GM21717 (cell line): ENCODE data around the gene SEMA6A.

Experiments used
- ATAC-seq: cut with Tn5 transposase; IDR thresholded peaks from one replicate; pipeline ENCODE4 v1.9.1; 2021; ENCODE audit warnings: mild to moderate bottlenecking, moderate library complexity; ENCODE audit not compliant: unreplicated experiment

Gene SEMA6A

DNA sequence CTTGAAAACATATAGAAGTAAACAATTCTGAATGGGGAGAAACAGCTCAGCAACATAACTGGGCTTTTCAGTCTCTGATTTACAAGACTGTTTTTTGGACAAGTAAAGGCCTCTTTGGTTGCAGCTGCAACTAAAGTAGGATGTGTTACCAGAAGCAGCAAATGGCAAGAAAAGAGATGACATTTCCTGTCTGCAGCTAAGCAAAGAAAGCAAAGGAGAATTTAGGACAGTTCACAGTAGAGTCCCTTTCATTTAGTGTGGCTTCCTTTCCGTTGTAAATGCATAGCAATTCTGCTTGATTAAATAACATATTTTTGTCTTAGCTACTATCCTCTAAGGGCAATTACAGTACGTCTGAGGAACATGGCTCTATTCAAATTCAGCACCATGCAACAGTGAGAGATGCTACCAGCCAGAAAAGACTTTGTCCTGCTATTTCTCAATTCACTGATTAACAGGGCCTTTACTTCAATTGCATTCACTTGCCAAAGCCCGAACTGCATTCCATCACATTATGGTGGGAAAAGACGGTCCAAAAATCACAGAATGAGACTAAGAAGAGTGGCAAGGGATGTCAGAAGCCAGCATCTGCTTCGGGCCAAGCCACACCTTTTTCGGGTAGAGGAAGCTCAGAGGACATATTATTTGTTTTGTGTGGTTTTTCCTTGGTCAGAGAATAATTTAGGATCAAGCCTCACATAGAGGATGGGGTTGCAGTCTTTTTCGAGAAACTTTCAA is 107.7 kb downstream of the SEMA6A start:
- no peak for ATAC-seq

DNA sequence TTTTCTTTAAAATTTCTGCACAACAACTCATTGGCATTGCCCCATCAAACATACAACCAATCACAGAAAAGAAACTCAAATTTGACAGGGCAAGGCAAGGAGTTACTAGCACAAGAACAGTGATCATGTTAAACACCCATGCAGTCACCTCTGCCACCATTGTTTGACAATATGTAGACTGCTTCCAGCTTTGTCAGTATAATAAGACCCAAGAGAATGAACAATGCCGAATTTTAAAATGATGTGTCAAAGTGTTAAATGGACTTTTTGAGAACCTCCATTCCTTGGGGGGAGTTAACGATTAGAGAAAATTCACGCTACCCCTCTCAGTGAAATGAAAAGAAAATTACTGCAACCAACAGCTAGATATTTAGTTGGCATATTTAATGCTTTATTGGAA is 109.2 kb downstream of the SEMA6A start:
- ATAC-seq, result no peak

DNA sequence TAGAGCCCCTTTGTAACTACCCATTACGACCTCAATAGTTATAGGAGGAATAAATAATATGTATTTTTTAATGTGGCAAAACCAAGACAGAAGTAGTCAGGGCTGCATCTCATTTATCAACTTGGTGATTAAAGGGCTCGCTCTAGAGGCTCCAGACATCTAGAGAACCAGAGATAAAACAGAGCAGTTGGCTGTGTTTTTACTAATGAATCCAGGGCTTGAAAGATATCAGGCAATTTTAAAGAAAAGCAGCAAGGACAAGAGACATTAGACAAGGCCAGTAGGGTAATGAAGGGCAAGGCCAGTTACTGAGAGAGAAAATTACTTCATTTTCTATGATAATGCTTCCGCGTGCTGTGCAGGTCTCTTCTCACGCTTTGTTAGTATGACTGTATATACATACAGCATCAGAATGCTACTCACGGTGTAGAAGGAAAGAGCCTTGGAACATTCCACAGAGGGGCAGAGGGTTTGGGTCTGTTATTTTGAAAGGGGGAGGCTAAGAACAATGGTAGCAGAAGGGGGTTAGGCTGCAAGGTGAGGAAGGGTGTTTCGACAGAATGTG is 110.4 kb downstream of the SEMA6A start:
- ATAC-seq, result no peak

DNA sequence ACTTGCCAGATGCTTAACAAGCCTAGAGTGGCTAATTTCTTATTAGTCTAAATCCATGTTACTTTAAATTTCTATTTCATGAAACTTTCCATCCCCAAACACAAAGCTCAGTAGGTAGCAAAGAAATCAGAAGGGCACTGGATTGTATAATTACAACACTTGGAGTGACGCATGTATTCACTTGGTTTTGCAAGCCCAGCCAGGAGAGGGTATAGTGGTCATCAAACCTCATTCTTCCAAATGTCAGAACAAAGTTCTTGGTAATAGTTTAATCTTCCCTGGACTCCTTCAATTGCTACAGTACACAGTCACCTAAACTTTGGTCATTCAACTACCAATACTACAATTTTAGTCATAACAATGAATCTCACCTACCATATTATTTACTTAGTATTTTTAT is 112.1 kb downstream of the SEMA6A start:
- ATAC-seq, result no peak

DNA sequence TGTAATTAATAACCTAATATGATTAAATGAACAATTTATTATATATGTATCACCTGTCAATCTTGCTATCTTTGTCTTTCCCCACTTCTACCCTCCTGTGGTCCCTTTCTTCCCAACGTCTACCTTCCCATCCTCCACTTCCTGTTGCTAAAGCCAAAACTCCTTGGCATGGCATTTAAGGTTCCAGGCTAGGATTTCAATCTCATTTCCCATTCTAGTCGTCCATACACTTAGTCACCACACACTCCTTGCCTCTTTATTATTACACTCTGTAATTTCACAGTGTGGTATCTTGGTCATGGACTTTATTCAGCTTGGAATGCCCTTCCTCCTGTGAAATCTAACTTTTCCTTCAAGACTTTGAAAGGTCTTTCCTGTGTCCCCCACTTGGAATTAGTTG is 115.3 kb downstream of the SEMA6A start:
- no peak for ATAC-seq

DNA sequence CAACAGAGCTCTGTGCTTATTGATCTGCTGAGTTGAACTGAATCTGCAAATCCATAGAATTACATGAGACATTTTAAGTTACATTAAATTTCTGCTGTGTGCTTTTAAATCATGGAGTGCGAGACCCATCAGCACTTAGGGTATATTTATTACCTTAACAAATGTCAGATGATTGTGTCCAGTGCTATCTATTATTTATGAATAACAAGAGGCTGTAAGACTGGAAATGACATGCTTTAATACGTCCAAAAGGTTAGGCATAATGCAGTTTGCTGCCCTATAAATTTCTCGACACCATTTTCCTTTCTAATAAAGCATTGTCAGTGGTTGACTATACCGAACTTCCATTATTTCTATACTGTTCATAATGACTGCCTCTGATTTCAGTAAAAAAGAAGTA is 117.6 kb downstream of the SEMA6A start:
- no peak for ATAC-seq

DNA sequence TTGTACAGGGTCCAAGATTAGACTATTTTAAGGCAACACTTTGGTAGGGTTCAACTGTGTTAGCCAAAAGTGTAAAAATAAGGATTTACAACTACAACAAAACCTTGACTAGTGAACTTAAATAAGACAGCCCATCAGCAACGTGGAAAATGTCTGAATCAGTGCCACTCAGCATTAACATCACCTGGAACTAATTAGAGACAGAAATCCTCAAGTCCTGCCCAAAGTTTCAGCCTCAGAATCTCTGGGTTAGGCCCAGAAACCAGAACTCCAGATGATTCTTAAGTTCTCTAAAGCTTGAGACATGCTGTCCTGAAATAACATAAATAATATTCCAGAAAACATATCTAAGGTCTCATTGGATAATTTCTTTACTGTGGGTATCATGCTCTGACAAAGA is 118.6 kb downstream of the SEMA6A start:
- no peak for ATAC-seq

DNA sequence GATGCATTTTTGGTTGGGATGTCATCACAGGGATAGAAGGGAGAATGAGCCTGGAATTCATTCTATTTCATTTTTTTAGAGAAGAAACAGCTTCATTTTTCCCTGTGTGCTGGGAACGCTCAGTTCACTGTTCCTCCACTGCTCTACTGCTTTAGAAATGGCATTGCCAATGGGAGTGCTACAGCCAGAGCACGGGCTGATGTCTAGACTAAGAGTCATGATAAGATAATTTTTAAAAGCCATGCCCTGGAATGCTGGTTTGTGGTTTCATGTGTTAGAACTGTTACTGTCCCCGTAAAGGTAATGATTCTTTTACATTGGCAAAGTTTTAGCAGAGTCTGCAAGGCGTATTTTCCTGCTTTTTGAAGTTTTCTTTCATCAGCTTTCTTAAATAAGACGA is 119.6 kb downstream of the SEMA6A start:
- ATAC-seq, result no peak

DNA sequence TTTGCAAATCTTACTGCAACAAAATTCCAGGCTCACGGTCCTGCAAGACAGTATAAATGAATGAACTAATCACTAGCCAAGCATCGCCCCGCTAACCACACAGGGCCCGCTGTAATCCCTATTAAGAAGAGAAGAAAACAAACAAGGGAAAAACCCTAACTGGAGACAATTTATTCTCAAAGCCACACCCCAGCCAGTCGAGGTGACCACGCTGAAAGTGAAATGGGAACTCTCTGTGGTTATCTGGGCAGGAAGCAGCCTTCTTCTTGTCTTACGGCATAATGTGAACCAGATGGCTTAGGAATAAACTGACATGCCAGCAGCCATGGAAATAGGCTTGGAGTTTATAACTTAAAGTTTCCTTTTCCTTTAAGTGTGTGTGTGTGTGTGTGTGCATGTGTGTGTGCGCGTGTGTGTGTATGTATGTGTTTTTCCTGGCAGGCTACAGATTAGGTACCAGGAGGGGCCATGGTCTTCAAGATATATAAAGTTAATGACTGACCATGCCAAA is 120.2 kb downstream of the SEMA6A start:
- ATAC-seq, result peak; percentile 99

DNA sequence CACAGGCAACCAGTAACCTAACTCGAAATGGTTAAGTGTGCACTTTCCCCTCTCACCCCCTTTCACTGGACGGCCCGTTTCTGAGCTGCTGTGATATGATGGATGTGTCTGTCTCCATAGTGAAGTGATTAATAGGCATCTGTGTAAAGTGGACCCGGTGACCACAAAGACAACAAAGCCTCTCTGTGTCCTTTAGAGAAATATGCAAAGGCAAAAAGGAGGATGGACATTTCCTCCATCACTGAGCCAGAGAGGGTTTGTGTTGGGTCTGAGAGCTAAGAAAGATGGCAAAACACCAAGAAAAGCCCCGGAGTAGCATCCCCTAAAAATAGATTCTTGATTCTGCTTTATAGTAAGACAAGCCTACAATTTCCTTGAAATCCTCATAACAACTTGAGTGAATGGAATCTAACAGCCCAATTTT is 120.6 kb downstream of the SEMA6A start:
- no peak for ATAC-seq

DNA sequence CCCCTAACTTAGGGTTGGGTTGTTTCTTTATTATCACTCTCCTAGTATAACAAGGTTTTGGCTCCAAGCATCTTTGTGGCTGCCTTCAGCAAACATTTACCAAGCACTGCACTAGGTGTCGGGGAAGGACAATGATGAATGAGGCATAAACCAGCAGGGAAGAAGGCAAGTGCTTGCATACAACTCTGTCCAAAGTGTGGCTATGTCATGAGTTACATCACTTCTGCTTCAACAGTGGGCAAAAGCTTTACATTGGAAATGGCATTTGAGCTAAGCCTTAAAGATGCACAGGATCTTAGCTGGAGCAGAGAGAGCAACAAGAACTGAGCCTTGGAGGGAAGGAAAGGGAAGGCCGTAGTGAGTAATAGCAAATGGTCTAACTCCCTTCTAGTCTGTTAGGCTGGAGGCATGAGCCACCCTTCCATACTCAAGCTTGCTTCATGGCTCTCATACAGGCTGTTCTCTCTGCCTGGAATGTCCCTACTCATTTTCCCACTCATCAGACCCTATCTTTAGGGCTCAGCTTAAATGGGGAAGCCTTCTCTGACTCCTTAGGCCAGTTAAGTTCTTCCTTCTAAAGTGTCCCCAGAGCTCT is 121.8 kb downstream of the SEMA6A start:
- ATAC-seq, result no peak

DNA sequence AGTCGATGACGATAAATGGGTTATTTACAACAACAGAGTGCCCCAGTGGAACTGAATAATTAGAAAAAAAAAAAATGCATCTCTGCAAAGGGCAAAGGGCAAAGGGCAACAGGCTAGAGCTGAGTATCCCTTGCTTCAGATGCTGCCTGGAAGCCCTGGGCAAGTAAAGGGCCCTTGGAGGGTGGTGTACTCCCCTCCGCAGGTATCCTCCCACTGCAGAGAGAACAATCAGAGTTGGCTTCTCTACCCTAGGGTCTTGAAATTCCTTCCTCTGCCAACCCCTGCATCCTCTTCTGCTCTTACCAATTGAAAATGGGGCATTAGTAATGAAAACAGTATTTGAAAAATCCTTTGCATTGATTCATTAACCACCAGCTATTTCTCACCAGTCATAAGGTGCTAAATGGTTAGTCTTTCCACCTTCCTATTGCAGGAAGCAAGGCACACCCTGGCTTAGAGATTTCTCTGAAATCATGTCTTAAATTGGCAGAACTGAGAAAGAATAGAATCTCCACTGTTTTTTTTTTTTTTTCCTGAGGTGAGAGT is 122.6 kb downstream of the SEMA6A start:
- ATAC-seq, result no peak

DNA sequence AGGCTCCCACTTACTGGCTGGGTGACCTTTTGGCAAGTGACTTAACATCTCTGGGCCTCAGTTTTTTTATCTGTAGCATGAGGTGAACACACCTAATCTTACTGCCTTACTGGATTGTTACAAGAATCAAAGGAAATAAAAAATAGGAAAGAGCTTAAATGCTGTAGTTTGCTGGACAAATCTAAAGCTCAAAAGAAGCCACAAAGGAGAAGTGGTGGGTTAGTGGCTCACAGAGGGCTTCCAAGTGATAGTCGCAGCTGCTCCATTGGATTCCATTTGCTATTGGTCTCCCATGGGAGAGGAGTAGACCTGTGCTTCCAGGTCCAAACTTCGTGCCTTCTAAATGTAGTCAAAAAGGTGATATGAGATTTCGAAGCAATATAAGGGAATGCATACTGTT is 123.6 kb downstream of the SEMA6A start:
- no peak for ATAC-seq

DNA sequence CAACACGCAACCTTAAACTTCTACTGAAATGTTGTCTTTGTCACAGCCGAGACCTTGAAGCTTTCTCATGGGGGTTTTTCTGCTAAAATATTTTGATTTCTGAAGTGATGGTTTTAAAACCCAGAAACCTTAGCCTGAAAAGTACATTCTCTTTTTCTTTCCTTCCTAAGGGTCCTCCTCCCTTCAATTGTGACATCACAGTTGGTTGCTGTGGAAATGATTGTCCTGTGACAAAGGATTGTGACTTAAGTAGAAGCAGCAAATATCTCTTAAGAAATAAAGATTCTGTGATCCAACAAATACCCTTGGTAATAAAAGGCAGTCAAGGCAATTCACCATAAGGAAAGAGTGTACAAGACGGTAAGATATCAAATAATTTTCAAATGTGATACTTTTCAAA is 125.2 kb downstream of the SEMA6A start:
- no peak for ATAC-seq

DNA sequence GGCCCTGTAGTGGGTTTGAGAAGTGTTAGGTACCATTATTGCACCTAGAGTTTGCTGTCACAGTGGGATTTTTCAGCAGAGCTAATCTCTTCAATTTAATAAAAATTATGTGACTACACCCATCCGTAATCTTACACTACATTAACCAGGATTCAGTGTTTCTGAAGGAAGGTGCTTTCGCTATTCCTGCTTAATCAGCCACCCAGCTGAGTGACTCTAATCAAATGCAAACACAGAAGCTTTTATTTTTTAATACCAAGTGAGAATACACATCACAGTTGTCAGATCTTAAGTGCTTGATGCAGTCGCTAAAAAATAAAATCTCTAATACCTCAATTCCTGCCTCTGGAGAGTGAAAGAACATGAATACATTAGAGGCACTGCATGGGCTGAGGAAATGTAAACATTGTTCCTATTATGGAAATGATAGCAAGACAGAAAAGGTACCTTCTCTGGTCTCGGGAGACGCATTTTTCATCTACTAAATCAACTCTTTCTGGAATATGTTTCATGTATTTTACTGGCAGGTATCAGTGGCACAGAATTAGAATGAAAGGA is 125.7 kb downstream of the SEMA6A start:
- ATAC-seq, result no peak

DNA sequence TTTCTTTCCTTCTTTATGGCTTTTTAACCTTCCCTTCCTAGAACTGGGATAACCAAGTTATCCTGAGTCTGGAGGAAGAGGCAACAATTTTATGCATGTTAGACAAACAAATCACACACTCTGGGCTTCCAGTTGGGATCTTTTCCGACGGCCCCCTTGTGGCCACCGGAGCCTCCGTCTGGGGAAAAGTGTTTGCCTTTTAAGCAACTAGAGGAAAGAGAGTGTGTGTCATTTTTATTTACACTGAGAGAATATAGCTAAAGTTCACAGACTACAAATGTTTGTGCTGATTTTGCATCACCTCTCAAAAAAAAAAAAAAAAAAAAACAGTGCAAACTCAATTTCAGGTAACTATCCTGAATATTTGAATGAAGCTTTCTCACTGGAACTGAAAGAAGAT is 126.2 kb downstream of the SEMA6A start:
- ATAC-seq, result no peak

DNA sequence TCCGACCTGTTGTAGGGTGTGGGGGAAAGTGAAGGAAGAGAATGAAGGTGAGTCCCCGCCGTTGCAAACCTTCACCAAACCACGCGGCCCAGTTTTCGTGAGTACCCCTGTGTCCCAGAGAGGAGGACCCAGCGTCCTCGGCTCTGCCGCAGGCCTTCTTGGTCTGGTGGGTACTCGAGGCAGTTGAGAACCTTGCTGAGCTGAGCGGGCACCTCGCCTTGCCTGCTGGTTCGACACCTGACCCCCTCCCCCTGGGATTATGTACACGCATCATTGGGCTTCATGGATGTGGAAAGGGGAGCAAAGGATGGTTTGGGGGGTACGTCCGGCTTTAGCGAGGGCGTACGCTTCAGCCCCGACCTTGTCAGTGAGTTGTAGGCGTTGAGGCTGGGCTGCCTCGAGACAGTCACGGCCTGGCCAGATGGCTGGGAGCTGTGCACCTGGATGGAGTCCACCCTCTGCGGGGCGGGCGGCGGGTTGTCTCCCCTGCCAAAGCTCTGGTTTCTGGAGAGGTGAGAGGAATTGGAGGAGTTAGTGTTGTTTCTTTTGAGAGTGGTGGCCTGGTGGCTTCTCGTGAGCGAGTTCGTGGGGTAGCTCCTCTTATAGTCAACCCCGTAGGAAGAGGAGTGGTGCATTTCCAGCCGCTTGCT is 128.1 kb downstream of the SEMA6A start:
- no peak for ATAC-seq

DNA sequence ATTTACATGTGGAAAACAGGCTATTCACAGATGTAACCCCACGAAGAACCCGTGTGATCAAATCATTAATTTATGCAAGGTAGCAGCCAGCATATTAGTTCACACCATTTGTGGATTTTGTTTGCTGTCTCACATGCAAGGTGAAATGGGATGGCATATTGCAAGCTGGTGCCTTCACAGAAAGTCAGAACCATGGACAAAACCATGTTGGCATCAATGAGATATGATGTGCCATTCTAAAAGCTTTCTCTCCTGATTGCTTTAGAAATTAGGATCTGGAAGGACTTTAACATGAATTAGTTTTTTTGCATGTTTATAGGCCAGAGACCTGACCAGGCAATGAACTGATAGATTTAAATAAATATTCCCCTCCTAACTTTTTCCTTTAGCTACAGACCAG is 129.3 kb downstream of the SEMA6A start:
- ATAC-seq, result no peak

DNA sequence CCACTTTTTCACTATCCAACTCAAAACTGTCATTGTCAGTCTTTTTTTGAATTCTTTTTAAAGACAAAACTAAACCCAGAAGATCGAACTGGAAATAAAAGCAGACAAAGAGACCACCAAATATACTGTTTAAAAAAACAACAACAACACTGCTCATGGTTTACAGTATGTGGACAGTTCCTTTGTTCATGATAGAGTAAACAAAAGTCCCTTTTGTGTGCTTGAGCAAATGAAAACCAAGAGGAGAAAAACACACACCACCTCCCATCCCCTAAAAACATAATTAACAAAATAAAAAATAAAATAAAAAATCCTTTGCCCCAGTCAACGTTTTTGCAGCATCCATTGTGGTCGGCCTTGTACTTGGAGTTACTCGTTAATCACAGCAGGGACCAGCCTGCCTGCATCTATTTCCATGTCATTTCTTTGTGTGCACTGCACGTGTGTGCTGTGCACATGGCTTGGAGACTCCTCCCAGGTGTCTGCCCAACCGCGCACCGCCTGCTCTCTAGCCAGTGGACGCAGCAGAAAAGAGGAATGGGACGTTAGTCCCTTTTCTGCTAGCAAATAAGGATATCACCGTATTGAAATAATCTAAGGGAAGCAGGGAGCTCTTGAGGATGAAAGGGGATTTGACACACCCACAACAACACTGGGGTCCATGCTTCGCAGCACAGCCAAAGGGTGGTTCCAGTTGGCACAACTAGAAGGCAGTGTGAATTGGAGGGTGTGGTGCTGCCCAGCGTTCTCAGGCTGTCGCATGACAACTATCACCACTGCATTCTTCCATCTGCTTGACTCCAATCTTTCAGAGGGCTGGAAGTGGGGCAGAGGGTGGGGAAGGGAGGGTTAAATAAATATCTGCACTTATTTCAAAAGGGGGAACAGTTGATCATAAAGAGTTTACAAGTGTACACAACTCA is 130.0 kb downstream of the SEMA6A start:
- ATAC-seq, result no peak

DNA sequence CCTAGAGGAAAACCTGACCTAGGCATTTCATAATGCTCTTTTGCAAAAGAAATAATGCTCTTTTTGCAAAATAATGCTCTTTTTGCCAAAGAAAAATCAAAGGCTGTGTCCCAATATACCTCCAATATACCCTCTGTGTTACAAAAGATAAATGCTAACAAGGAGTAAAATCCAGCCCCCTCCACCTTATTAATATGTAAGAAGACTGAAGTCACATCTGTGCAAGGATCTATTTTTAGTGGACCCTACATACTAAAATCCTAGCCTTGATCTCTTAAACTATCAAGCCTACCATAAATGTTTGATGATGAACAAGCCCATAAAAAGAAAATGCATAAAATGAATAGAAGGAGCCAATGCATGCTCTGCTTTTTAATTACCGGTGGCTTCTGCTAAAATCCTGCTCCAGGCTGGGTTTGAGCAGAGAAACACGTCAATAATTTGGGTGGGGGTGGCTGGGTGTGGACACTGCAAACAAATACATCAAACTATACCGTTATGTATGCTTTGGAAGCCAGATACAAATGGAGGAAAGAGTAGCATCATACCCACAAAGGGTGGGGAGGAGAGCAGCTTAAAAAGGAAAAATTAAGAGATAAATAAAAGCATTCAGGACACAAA is 131.6 kb downstream of the SEMA6A start:
- ATAC-seq, result no peak
